ENCODE measurements around the gene SCN3A.

SCN3A gene

GRCh38 chr2:165203689-165204559, at the start of gene SCN3A:
SCN3A (minus strand) TSS chr2:165204050; CDS start chr2:165176394, 27,656 bp downstream.
- TF ChIP-seq RAD21 (IDR thresholded peaks at IDR 0.05; ENCODE audit: low read depth): peak; percentile 70
- TF ChIP-seq, protein P1, sequence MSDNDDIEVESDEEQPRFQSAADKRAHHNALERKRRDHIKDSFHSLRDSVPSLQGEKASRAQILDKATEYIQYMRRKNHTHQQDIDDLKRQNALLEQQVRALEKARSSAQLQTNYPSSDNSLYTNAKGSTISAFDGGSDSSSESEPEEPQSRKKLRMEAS (IDR thresholded peaks at IDR 0.05): no peak

- TF ChIP-seq EP300 (IDR thresholded peaks at IDR 0.05; ENCODE audit: borderline replicate concordance) (no peak), EGR1 (IDR thresholded peaks at IDR 0.05) (no peak), RAD21 (IDR thresholded peaks at IDR 0.05; ENCODE audit: low read depth) (no peak), YY1 (IDR thresholded peaks at IDR 0.05; ENCODE audit: low read depth) (no peak), USF1 (IDR thresholded peaks at IDR 0.05) (no peak), CEBPB (IDR thresholded peaks at IDR 0.05) (no peak), TEAD4 (IDR thresholded peaks at IDR 0.05) (no peak), TCF12 (IDR thresholded peaks at IDR 0.05; ENCODE audit: low read depth) (no peak), CREB1 (IDR thresholded peaks at IDR 0.05; ENCODE audit: low read depth) (no peak), NFIC (IDR thresholded peaks at IDR 0.05) (no peak), FOXM1 (IDR thresholded peaks at IDR 0.05; ENCODE audit: borderline replicate concordance, low read depth) (no peak)
- TF ChIP-seq, protein P1 (IDR thresholded peaks at IDR 0.05): no peak
- TF ChIP-seq, protein P2, sequence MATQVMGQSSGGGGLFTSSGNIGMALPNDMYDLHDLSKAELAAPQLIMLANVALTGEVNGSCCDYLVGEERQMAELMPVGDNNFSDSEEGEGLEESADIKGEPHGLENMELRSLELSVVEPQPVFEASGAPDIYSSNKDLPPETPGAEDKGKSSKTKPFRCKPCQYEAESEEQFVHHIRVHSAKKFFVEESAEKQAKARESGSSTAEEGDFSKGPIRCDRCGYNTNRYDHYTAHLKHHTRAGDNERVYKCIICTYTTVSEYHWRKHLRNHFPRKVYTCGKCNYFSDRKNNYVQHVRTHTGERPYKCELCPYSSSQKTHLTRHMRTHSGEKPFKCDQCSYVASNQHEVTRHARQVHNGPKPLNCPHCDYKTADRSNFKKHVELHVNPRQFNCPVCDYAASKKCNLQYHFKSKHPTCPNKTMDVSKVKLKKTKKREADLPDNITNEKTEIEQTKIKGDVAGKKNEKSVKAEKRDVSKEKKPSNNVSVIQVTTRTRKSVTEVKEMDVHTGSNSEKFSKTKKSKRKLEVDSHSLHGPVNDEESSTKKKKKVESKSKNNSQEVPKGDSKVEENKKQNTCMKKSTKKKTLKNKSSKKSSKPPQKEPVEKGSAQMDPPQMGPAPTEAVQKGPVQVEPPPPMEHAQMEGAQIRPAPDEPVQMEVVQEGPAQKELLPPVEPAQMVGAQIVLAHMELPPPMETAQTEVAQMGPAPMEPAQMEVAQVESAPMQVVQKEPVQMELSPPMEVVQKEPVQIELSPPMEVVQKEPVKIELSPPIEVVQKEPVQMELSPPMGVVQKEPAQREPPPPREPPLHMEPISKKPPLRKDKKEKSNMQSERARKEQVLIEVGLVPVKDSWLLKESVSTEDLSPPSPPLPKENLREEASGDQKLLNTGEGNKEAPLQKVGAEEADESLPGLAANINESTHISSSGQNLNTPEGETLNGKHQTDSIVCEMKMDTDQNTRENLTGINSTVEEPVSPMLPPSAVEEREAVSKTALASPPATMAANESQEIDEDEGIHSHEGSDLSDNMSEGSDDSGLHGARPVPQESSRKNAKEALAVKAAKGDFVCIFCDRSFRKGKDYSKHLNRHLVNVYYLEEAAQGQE (IDR thresholded peaks at IDR 0.05; ENCODE audit: low read depth): no peak
Measured at GRCh38 chr2:165253178-165253577, 49.3 kb upstream of the SCN3A start.

DNA sequence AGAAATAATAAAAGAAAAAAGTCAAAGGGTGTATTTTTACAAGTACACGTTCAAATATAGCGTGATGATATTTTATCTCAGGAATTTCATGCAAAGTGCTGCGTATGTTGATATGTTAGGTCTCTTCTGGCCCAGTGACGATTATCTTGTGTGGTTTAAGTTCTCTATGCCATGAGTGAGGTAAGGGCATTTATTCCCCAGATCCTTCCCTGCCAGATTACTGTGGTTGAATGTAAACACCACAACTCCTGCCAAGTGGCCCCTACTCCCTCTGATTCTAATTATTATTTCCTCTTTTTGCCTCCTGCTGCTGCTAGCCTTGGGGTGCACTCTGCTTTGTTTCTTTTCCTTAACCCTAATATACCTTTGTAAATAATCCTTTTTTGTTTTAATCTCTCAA, 47.5 kb upstream of the SCN3A start:
- TF ChIP-seq, protein P2 (IDR thresholded peaks at IDR 0.05; ENCODE audit: low read depth): no peak

- TF ChIP-seq FOXM1 (IDR thresholded peaks at IDR 0.05; ENCODE audit: borderline replicate concordance, low read depth) (no peak), TCF12 (IDR thresholded peaks at IDR 0.05; ENCODE audit: low read depth) (no peak), RAD21 (IDR thresholded peaks at IDR 0.05; ENCODE audit: low read depth) (no peak), EP300 (IDR thresholded peaks at IDR 0.05; ENCODE audit: borderline replicate concordance) (no peak), TEAD4 (IDR thresholded peaks at IDR 0.05) (no peak), CEBPB (IDR thresholded peaks at IDR 0.05) (no peak), CREB1 (IDR thresholded peaks at IDR 0.05; ENCODE audit: low read depth) (no peak), ZBTB7A (IDR thresholded peaks at IDR 0.05; ENCODE audit: low read depth) (no peak), NFIC (IDR thresholded peaks at IDR 0.05) (no peak), TAF1 (IDR thresholded peaks at IDR 0.05; ENCODE audit: low read depth) (no peak), EGR1 (IDR thresholded peaks at IDR 0.05) (no peak), USF1 (IDR thresholded peaks at IDR 0.05) (no peak), YY1 (IDR thresholded peaks at IDR 0.05; ENCODE audit: low read depth) (no peak)
- TF ChIP-seq, protein P2 (IDR thresholded peaks at IDR 0.05; ENCODE audit: low read depth): no peak
- TF ChIP-seq, protein P1 (IDR thresholded peaks at IDR 0.05): no peak
Measured at GRCh38 chr2:165248238-165248637, 44.4 kb upstream of the SCN3A start.

Data from Ishikawa (cell line).